Stimulated activated CD8-positive, alpha-beta memory T cell treated with anti-CD3 and anti-CD28 coated beads, Interleukin-15, amount 100 ng/mL, for 4 hours (primary cell): Measurements from ENCODE around the gene ARMC9.

Source experiments
- DNase-seq, 2 donors: peaks; one replicate each; pipeline ENCODE4 v3.0.0-alpha.2; 2020; ENCODE audit warnings: low read depth in 2 of 2

The ARMC9 gene

DNA sequence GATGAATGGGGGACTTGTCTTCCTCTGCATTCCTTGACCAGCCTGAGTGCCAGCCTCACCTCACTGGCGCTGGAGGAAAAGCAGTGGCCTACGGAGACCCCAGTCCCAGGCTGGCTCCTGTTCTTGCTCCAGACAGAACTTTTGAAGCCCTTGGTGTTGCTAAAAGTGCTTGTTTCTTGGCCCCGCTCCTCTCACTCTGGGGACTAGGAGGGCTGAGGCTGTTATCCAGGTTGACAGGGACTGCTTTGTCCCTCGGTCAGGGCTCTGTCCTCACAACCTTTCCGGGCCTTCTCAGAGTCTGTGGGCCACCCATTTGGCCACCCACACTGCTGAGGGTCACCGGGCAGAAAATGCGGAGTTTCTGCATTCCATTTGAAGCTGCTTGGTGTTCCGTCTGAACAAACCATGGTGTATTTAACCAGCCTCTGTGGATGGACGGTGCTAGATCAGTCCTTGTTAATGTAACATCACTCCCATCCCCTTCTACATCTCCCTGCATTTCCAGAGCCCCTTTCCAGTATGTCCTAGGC is 222.7 kb downstream of the ARMC9 start:
- DNase-seq: no peak

DNA sequence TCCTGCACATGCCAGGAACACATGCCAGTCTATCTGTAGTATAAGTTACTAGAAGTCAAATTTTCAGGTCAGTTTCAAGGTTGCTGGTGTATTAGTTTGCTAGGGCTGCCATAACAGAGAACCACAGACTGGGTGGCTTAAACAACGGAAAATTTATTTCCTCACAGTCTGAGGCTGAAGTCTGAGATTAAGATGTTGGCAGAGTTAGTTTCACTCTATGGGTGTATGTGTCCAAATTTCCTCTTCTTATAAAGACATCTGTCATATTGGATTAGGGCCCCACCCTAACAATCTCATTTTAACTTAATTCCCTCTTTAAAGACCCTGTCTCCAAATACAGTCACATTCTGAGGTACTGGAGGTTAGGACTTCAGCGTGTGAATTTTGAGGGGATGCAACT is 223.6 kb downstream of the ARMC9 start:
- DNase-seq: no peak

GRCh38 chr2:231423176-231423575 is 224.7 kb downstream of the ARMC9 start:
- no peak for DNase-seq
